Activated naive CD8-positive, alpha-beta T cell treated with anti-CD3 and anti-CD28 coated beads, Interleukin-2, amount 50 U/mL, for 16 hours (primary cell): ENCODE measurements around the gene PCCA.

Source experiments
- DNase-seq: peaks from one replicate; pipeline ENCODE4 v3.0.0-alpha.2; 2020; ENCODE audit warnings: low read depth, low spot score

PCCA gene

DNA sequence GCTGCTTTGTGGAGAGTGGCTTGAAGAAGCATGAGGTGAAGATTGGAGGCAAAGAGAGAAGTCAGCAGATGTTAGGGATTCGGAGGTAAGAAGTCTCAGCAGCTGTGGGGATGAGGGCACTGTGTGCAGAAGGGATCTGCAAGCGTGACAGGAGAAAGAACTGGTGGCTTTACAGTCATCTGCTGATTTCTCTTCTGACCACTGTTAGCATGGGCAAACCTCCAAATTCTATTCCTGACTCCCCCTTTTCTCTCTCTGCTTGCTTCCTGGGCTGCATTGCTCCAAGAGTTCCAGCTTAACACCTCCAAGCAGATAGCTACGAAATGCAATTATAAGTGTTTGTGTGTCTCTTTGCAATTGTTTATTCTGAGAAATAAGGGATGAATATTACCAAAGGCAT is 340.1 kb downstream of the PCCA start:
- no peak for DNase-seq

DNA sequence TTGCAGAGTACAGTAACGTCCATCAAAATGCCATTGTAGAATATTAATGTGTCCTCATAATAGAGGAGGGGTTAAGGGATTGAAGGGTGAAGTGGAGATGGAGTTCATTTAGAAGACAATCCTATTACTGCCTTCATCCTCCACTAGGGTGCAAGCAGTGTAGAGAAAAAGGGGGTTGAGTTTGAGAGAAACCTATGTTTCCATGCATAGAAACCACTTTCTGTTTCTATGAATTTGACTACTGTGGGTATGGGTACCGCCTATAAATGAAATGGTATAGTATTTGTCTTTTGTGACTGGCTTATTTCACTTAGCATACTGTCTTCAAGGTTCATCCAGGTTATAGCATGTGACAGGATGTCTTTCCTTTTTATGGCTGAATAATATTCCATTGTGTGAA is 343.7 kb downstream of the PCCA start:
- no peak for DNase-seq

DNA sequence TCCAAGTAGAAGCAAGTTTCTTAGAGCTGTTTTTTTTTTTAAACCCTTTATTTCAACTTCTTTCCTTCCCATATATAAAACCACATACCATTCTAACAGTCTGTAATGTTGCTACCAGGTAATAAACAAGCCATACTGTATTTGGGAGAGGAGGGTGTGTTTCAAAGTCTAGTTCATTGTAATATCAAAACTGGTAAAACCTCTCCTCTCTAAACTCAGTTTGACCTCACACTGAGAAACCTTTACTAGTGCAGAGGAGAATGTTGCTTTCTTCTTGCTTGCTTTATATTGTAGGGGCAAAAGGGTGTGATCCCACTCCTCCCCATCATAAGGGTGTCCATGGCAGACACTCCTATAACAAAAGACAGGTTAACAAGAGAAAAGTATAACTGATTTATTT is 344.6 kb downstream of the PCCA start:
- no peak for DNase-seq

DNA sequence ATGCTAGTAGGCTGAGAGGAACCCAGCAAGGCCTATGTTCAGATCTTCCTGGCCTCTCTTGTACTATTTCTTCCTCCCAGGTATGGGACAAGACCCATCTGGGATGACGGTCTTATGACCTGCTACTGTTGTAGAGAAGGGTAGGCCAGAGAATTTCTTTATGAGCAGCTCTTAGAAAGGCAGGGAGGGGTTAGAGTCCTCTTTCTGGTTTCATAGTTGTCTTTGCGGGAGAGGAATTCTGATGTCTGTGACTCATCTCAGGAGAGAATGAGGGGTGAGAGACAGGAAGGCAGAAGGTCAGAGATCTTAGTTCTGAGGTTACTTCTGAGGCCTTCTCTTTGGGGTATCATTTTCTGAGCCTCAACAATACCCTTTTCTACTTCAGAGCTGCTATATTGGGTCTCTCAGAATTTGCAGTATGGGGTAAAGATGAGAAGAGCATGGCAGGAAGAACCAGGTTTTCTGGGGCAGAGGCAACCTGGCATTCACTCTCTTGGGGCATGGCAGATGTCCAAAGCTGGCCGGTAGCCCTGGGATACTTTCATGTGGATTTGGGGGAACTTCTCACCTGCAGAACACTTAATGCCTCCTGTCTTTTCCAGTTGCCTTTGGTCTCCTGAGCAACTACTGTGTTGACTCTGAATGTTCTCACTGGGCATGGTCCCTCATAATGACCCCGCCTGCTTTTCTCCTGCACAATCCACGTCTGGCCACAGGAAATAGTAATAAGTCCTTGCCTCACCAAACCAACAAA is 345.3 kb downstream of the PCCA start:
- no peak for DNase-seq

DNA sequence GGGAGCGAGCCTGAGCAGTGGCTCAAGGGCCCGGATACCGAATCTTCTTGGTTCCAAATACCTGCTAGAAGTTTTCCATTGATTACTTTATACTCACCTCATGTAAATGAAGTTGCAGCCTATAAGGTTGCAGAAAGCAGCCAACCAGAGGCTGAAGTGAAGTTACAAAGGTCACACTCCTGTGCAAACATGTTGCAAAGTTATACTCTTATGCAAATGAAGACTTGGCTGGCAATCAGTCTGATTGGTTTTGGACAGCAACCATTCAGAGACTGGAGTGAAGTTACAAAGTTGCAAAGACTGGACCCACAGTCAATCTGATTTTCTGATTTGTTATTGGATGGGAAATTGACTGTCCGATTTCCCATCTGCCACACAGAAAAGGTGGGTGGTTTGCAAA is 347.2 kb downstream of the PCCA start:
- DNase-seq: no peak

DNA sequence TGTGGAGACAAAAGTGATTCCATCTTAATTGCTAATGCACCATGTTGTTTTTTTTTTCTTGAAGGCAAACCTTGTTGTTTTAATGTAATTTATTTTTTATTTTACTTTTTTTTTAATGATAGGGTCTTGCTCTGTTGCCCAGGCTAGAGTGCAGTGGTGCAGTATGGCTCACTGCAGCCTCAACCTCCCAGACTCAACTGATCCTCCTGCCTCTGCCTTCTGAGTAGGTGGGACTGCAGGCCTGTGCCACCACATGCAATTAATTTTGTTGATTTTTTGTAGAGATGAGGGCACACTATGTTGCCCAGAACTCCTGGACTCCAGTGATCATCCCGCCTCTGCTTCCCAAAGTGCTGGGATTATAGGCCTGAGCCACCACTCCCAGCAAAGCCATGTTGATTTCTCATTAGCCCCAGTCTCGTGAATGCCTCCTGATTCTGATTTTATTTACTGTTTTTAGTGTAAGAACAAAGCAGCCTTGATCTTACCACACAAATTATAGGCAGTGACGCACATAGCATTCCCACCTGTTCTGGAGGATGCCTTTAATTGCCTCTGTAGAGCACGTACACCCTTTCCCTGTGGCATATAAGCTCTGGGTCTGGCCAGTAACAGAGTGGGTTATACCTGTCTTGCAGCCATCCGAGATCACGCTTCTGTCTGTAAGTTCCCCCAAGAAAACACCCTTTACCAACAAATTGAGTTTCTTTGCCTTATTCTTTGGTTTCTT is 349.3 kb downstream of the PCCA start:
- DNase-seq: no peak

DNA sequence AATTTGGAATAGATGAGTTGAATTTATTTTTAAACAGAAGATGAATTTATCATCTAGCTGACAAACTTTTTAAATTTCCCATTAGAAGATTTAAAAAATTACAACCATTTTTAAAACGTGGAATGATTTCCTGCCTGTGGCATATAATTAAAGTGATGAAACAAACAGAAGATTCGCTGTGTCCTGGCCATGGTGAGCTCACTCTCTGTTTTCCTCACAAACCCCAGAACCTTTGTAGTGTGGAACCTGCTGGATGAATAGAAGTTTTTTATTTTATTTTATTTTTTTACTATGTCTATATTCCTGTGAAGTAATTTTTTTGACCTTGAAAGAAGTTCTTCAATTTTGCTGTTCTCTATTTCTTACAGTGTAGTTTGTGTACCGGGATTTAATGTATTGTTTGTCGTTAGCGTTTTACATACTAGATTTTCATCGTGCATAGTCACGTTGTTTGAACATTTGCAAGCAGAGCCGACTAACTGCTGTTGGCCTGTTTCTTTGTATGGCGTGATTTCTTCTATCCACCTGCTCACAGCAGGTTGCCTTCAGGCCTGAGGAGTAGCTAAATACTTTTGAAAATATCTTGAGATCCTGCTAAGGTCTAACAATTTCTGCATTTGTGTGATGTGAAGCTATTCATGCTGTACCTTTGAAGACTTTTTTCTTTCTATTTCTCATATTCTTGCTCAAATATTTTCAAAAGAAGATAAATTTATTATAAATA is 350.5 kb downstream of the PCCA start:
- DNase-seq: no peak

DNA sequence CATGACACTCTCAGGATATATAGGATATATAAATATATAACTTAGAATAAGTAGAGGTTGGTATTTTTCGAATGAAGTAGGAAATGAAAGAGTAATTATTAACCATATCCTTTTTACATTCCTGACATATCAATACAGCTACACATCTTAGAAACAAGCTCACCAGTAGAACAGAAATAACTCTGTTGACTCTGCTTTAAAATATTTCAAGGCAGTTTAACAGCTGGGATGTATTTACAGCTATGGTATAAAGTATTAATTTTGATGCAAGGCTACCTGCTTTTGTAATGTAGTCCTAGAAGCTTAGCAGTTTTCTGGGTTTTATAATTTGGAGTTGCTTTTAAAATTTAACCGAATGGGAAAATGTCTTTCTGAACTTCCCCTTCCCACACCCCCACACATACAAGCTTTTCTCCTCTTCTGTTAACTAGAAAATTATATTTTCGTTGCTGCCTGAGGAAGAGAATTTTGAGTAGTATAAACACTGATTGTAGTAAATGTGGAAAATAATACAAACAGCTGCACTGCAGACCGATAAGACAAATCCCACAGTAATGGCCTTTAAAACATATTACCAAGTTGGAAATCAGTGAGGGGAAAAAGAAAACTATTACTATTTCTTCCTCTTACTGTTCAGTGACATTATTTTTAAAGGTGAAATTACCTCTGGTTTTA is 352.0 kb downstream of the PCCA start:
- no peak for DNase-seq

DNA sequence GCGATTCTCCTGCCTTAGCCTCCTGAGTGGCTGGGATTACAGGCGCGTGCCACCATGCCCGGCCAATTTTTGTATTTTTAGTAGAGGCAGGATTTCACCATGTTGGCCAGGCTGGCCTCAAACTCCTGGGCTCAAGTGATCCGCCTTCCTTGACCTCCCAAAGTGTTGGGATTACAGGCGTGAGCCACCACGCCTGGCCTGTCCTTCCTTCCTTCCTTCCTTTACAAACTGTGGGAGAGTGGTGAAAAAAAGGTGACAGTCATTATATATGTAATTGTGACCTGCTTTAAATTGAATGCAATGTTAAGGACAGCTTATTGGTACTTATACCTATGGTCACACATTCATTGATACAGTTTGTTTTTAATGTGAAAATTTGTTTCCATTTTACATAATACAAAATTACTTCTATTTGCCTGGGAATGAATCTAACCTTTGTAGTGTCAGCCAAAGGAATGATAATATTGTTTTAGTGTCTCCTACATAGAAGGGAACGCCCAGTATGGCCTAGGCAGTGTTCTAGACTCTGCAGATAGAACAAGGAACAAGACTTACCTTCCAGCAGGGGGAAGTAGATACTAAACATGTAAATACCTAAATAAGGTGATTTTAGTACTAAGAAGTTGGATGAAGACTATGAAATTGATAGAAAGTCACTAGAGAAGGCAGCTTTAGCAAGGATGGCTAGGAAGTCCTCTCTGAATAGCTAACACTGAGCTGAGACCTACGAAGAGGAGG is 353.4 kb downstream of the PCCA start:
- no peak for DNase-seq

DNA sequence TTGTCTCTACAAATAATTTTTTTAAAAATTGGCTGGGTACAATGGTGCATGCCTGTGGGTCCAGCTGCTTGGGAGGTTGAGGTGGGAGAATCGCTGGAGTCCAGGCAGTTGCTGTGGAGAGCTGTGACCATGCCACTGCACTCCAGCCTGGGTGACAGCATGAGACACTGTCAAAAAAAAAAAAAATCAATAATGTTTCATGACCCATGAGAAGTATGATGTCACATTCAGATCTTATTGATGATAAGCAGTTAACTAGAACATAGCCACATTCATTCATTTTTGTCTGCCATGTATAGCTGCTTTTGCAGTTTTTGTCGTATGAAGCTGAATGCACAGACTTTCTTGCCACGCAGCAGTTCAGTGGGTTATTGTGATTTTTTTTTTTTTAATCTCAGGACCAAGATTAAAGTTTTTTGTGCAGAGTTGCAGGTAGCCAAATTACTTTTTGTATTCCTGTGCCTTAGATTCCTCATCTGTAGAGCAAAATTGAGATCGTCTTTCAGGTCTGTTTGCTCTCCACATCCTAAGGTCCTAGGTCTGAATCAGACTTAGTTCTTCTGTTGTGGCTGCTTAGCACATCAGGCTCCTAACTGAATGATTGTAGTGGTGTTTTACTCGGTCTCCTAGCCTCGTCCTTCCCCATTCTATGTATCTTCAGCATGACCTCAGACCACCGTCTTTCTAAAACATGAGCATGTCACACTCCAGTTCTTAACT is 354.5 kb downstream of the PCCA start:
- no peak for DNase-seq

DNA sequence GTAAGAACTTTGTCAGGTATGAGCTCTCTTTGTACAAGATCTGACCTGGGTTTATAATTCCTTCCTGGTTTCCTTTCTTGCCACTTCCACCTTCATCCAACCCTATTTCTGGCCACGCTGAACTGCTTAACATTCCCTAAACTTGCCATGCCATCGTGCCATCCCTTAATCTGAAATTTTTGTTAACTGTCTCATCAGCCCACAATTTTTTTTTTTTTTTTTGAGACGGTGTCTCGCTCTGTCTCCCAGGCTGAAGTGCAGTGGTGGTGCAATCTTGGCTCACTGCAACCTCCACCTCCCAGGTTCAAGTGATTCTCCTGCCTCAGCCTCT is 355.1 kb downstream of the PCCA start:
- DNase-seq: no peak

DNA sequence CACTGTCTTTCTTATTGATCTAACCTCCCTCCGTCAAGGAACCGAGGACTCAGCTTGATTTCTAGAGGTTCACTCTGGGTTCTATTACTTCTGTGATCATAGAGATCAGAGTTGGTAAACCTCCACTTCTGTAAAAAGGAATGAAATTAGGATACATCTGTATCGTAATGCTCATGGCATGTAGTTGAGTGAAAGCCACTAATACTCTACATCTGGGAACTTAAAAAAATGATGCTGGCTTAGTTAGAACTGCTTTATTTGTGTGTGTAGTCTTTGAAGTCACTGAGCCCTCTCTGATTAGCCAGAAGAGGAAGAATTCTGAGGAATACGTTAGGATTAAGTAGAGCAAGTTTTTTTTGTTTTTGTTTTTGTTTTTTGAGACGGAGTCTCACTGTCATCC is 358.9 kb downstream of the PCCA start:
- no peak for DNase-seq

DNA sequence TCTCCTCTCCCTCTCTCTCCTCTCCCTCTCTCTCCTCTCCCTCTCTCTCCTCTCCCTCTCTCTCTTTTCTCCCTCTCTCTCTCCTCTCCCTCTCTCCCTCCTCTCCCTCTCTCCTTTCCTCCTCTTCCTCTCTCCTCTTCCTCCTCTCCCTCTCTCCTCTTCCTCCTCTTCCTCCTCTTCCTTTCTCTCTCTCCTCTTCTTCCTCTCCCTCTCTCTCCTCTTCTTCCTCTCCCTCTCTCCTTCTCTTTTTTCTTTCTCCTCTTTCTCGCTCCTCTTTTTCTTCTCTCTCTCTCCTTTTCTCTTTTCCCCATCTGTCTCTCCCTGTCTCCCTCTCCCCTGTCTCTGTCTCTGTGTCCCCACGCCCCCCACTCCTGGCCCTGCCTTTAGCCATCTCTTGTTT is 363.0 kb downstream of the PCCA start:
- no peak for DNase-seq

DNA sequence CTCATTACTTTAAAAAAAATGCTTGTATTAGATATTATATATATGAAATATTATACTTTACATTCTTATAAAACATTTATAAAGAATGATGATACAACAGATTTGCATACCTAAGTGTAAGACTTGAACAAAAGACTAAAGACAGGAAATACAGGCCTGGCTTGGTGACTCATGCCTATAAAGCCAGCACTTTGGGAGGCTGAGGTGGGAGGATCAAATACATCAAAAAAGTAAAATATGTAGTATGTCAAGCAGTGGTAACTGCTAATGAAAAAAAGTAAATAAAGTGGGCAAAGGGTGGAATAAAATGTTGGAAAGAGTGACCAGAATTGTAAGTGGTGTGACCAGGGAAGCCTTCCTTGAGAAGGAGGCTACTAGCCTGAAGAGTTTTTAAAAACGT is 366.0 kb downstream of the PCCA start:
- no peak for DNase-seq

DNA sequence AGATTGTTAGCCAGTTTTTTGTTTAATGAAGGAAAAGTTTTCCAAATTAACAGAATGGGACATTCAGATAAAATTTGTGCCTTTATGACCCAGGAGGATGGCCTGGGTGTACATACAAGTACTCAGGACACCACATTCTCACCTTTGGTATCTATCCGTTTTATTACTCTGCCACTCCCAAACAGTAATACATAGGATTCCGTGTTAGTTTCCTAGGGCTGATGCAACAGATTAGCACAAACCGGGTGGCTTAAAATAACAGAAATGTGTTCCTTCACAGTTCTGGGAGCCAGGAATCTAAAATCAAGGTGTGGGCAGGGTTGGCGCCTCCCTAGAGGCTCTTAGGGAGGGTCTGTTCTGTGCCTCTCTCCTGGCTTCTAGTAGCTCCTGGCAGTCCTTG is 369.8 kb downstream of the PCCA start:
- DNase-seq: no peak

DNA sequence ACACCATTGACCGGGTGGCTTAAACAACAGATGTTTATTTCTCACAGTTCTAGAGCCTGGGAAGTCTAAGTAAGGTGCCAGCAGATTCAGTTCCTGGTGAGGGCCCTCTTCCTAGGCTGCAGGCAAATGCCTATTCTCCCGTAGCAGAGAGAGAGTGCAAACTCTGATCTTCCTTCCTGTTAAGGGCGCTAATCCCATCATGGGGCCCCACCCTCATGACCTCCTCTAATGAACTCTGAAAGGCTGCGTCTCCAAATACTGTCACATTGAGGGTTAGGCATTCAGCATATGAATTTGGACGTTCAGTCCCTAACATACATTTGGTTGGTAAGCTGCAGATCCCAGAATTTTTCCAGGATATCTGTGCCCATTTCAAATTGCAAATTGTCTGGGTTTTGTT is 370.9 kb downstream of the PCCA start:
- no peak for DNase-seq

DNA sequence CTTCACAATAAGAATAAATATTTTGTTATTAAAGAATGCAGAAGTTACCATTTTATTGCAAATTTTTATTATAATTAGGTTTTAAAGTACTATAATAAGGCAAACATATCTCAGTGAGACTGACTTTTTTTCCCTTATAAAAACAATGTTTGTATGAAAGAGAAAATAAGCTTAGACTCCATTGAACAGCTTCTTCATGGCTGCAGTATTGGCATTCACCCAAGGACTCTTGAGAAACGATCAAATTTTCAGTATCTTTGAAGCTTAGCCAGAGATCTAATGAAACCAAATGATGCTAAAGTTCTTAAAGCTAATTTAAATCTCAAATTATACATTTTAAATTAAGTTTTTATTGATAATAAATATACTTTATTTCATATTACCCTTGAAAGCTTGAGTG is 371.4 kb downstream of the PCCA start:
- no peak for DNase-seq

DNA sequence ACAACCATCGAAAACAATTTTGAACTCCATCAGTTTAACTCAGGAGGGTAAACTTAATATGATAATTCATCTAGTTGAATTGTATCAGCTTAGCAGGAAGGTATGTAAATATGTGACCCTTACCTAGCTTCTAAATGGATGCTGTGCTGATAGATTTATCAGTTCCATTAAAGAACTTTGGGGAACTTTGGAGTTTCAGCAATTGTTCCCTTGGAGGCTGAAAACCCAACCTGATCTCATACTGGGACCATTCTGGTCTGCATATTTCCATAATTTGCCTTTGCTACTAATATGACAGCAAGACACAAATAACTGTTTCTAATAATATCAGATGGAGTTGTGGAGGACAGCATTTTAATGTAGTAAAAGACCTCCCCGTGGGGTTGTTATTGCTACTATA is 371.9 kb downstream of the PCCA start:
- no peak for DNase-seq

DNA sequence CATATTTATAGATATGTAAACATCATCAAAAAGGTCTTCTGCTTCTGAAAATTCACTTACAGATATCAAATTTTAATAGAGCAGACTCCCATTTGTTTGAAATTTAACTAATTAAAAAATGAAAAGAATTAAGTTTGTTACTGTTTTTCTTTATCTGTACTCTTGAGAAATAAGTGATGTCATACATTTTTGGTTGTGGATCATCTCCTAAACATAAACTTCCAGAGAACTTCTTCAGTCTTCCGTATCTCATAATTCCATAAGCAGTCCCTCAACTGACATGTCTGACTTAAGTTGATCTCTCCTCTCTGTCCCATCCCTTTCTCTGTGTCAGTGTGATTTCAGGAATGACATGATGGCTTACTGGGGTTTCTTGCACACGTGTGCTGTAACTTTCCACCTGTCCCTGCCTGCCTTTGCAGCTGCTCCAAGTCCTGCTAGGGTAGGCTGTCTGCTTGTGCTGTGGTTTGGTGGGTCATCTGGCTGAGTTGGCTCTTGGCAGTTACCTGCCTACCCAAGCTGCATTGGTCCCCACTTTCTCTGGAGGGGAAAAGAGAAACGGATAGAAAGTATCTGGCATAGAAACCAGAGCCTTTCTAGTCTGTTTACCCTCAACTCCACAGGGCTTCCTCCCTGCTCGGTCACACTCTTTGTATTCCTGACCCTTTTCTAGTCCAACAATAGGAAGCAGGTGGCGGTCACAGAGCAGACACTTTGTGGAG is 372.6 kb downstream of the PCCA start:
- DNase-seq: no peak

DNA sequence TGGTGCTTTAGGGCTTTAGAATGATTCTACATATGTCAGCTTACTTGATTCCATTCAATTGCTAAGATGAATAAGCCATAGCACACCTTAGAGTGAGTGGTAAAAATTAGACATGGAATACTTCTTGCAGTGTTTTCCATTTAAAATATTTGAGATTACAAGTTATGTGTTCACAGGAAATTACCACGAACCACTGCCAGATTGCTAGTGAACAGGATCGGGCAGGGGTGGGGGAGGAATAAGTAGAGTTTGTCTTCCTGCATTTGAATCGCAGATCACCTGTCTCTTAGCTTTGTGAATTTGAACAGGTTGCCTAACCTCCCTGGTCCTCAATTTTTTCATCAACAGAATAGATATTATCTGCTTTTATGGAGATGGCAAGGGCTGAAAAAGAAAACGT is 375.1 kb downstream of the PCCA start:
- no peak for DNase-seq
